Naive thymus-derived CD4-positive, alpha-beta T cell (primary cell): ENCODE data around the gene SPSB3. TPM values are rescaled to one million over a fixed set of nuclear protein-coding genes. Genes with fewer than 3 reads are reported as not detected.

ENCODE experiments used
- ATAC-seq: fragments of 150-1000 bp; cut with Tn5 transposase; 2 replicates; pipeline ENCODE4 v1.10.0; 2021; ENCODE audit warnings: mild to moderate bottlenecking, moderate library complexity
- CTCF ChIA-PET: fragments of 350-600 bp; sonication (Branson Sonifier 250); formaldehyde crosslinking; loops from one replicate; lab custom pipeline; 2021; ENCODE audit warnings: antibody characterized with exemption; lab: Charles Lee
- POLR2A ChIA-PET: fragments of 350-600 bp; sonication (Branson Sonifier 250); formaldehyde crosslinking; loops from one replicate; lab custom pipeline; 2021; ENCODE audit warnings: antibody characterized with exemption, inconsistent platforms; lab: Charles Lee
- DNase-seq, 9 donors: peaks; one replicate each; pipeline versions ENCODE4 v3.0.0 to v3.0.0-alpha.2; 2020 to 2022; ENCODE audit warnings: mixed read lengths in 1 of 9
- H3K27ac ChIP-seq: one replicate; pipeline ENCODE4 v1.7.0; 2013; ENCODE audit warnings: mild to moderate bottlenecking, low read depth, low read length, moderate library complexity
- H3K27me3 ChIP-seq, 2 donors: one replicate each; pipeline ENCODE4 v1.7.0; 2013; ENCODE audit warnings: low read length in 2 of 2, mild to moderate bottlenecking in 2 of 2, moderate library complexity in 2 of 2; ENCODE audit not compliant: control insufficient read depth in 2 of 2, insufficient read depth in 2 of 2
- H3K36me3 ChIP-seq, 3 experiments: 1 replicate in 2 of 3; 2 replicates in 1 of 3; pipeline ENCODE4 v1.7.0; 2013; ENCODE audit warnings: low read length in 3 of 3, mild to moderate bottlenecking in 3 of 3, moderate library complexity in 1 of 3; ENCODE audit not compliant: insufficient read depth in 3 of 3, control insufficient read depth in 2 of 3
- H3K4me1 ChIP-seq, 2 donors: one replicate each; pipeline ENCODE4 v1.7.0; 2013; ENCODE audit warnings: low read length in 2 of 2, mild to moderate bottlenecking in 2 of 2, moderate library complexity in 1 of 2; ENCODE audit not compliant: control insufficient read depth in 2 of 2, insufficient read depth in 2 of 2
- H3K4me3 ChIP-seq: 2 replicates; pipeline ENCODE4 v1.7.0; 2013; ENCODE audit warnings: mild to moderate bottlenecking, low read length
- H3K9me3 ChIP-seq, 3 experiments: 1 replicate in 2 of 3; 2 replicates in 1 of 3; pipeline ENCODE4 v1.7.0; 2013; ENCODE audit warnings: low read length in 3 of 3; ENCODE audit not compliant: control insufficient read depth in 2 of 3
- H3K27ac Mint-ChIP-seq, 9 donors: one replicate each; pipeline ENCODE4 v1.8.0; 2020 to 2022; ENCODE audit warnings: mixed read lengths in 9 of 9, mild to moderate bottlenecking in 8 of 9, moderate library complexity in 5 of 9, inconsistent platforms in 2 of 9
- H3K27me3 Mint-ChIP-seq, 5 donors: one replicate each; pipeline ENCODE4 v1.8.0; 2021 to 2022; ENCODE audit warnings: mixed read lengths in 5 of 5, mild to moderate bottlenecking in 1 of 5
- H3K36me3 Mint-ChIP-seq, 5 donors: one replicate each; pipeline ENCODE4 v1.8.0; 2020 to 2022; ENCODE audit warnings: mixed read lengths in 5 of 5, mild to moderate bottlenecking in 3 of 5, inconsistent platforms in 1 of 5
- H3K4me1 Mint-ChIP-seq, 7 donors: one replicate each; pipeline ENCODE4 v1.8.0; 2020 to 2022; ENCODE audit warnings: mixed read lengths in 7 of 7, mild to moderate bottlenecking in 3 of 7, inconsistent platforms in 1 of 7
- H3K4me3 Mint-ChIP-seq, 10 donors: one replicate each; pipeline ENCODE4 v1.8.0; 2020 to 2022; ENCODE audit warnings: mild to moderate bottlenecking in 10 of 10, mixed read lengths in 10 of 10, moderate library complexity in 6 of 10, inconsistent platforms in 2 of 10
- H3K9me3 Mint-ChIP-seq, 11 donors: one replicate each; pipeline ENCODE4 v1.8.0; 2020 to 2022; ENCODE audit warnings: mixed read lengths in 11 of 11, mild to moderate bottlenecking in 4 of 11, inconsistent platforms in 1 of 11, moderate library complexity in 1 of 11
- intact Hi-C, 2 donors: fragments of 100-400 bp; cut with micrococcal nuclease; formaldehyde crosslinking; loops; one replicate each; pipeline ENCODE4 v1.15.1; 2023
- polyA plus RNA-seq, 2 donors: library from polyadenylated mRNA; unstranded; fragments of 300-500 nt; fragmentation: Illumina TruSeq; gene quantifications; one replicate each; pipeline ENCODE4 v1.2.3, GENCODE V29; 2021
- total RNA-seq, 6 experiments: library from RNA in 5 of 6; stranded (reverse) in 5 of 6; gene quantifications; 1 replicate in 5 of 6; 2 replicates in 1 of 6; pipeline ENCODE4 v1.2.3 and lab custom pipeline; 2021 to 2026

The SPSB3 gene
- total and polyA plus RNA-seq, 7 experiments from 2014 or later = 38.2 to 127 (median 67.0) TPM

DNA sequence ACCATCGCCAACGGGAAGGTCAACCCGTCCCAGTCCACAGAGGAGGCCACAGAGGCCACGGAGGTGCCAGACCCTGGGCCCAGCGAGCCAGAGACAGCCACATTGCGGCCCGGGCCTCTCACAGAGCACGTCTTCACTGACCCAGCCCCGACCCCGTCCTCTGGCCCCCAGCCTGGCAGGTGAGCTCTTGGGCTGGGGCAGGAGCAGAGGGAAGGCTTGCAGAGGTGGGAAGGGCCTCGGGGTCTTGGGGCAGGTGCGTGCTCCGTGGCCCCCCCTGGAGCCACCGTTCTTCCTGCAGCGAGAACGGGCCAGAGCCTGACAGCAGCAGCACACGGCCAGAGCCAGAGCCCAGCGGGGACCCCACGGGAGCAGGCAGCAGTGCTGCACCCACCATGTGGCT is 16.1 kb downstream of the SPSB3 start:
- Histone ChIP-seq H3K9me3 (no peaks in the 10 kb centered on the region), H3K27ac (no peak overlapping the region), H3K4me3 (no peak overlapping the region), H3K27me3 (no peaks in the 10 kb centered on the region), H3K4me1 (peaks cover 3 to 6% of the 10 kb centered on the region in 2 donors), H3K36me3 (peaks cover 0 to 70% (median 0%) of the 10 kb centered on the region in 3 experiments)
- intact Hi-C loops = no loop called here
- DNase-seq (no peak), ATAC-seq (no peak)
- Mint-ChIP-seq H3K4me1 (peaks cover 0 to 8% (median 5%) of the 10 kb centered on the region in 7 donors), H3K36me3 (peaks cover 0 to 4% (median 1%) of the 10 kb centered on the region in 5 donors), H3K27ac (peak overlapping the region in 1 of 9 donors; percentile 16), H3K9me3 (no peaks in the 10 kb centered on the region), H3K4me3 (no peak overlapping the region), H3K27me3 (no peaks in the 10 kb centered on the region)
- ChIA-PET CTCF (no interaction called here), POLR2A (no interaction called here)

GRCh38 chr16:1765826-1766225 is 16.5 kb downstream of the SPSB3 start:
- Mint-ChIP-seq H3K27ac (peak overlapping the region in 1 of 9 donors; percentile 16), H3K27me3 (no peaks in the 10 kb centered on the region), H3K9me3 (no peaks in the 10 kb centered on the region), H3K4me3 (no peak overlapping the region), H3K36me3 (peaks cover 0 to 7% (median 4%) of the 10 kb centered on the region in 5 donors), H3K4me1 (peaks cover 0 to 8% (median 5%) of the 10 kb centered on the region in 7 donors)
- POLR2A ChIA-PET = no interaction called here
- Histone ChIP-seq H3K27me3 (no peaks in the 10 kb centered on the region), H3K4me3 (no peak overlapping the region), H3K4me1 (peaks cover 3 to 6% of the 10 kb centered on the region in 2 donors), H3K36me3 (peaks cover 0 to 74% (median 0%) of the 10 kb centered on the region in 3 experiments), H3K27ac (no peak overlapping the region), H3K9me3 (no peaks in the 10 kb centered on the region)
- CTCF ChIA-PET = no interaction called here
- ATAC-seq (no peak), DNase-seq (no peak)
- intact Hi-C loops = no loop called here

- intact Hi-C loops = no loop called here
- no peaks in the 10 kb centered on the region for H3K27me3 Mint-ChIP-seq
- ATAC-seq (no peak), DNase-seq (no peak)
- peaks cover 0 to 5% (median under 1%) of the 10 kb centered on the region in 7 donors for H3K4me1 Mint-ChIP-seq
- no peaks in the 10 kb centered on the region for H3K4me1 ChIP-seq
- ChIA-PET POLR2A (interaction anchor here (1.2 to 2.0 kb wide), 2 partner anchors 17 to 345 kb away, joined by 3 to 4 read pairs; partner anchors contain the start of genes NUBP2 and SPSB3), CTCF (interaction anchor here (0.8 kb wide), 1 partner anchor 59 kb away, joined by 3 read pairs; the partner anchor contains the start of gene MAPK8IP3)
- no peaks in the 10 kb centered on the region for H3K27me3 ChIP-seq
- H3K9me3 ChIP-seq = no peaks in the 10 kb centered on the region
- H3K36me3 Mint-ChIP-seq = peaks cover 0 to 11% (median 3%) of the 10 kb centered on the region in 5 donors
- H3K4me3 ChIP-seq = no peak overlapping the region
- H3K27ac Mint-ChIP-seq = no peak overlapping the region
- peaks cover 0 to 83% (median 4%) of the 10 kb centered on the region in 3 experiments for H3K36me3 ChIP-seq
- H3K27ac ChIP-seq = no peak overlapping the region
- no peak overlapping the region for H3K4me3 Mint-ChIP-seq
- H3K9me3 Mint-ChIP-seq = no peaks in the 10 kb centered on the region
Observed at GRCh38 chr16:1764971-1765370, 17.4 kb downstream of the SPSB3 start.

DNA sequence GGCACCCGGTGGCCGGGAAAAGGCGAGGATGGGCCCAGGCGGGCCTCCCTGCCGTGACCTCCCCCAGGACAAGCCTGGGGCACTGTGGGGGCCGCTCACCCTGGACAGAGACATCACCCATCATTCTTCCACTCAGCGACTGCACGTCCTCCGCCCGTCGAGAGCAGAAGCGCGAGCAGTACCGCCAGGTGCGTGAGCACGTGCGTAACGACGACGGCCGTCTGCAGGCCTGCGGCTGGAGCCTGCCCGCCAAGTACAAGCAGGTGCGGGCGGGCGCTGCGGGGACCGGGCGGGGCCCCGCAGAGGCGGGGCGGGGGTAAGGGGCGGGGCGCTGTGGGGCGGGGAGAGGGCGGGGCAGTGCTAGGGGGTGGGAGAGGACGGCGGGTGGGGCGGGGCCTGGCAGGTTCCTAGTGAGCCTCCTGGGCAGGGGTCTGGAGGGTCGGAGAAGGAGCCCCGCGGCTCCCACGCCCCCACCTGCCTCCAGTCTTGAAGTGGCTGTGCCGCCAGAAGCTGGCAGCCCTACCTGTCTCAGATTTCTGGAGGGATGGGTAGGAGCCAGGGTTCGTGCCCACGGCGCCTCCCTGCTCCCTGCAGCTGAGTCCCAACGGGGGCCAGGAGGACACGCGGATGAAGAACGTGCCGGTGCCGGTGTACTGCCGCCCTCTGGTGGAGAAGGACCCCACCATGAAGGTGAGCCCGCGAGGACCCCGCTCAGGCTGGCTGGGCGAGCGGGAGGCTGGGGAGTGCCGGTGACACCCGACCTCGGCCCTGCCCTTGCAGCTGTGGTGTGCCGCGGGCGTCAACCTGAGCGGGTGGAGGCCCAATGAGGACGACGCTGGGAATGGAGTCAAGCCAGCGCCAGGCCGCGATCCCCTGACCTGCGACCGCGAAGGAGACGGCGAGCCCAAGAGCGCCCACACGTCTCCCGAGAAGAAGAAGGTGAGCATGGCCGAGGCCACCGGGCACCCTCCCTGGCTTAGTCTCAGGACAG is 18.6 kb downstream of the SPSB3 start:
- ChIA-PET CTCF (no interaction called here), POLR2A (interaction anchor here (0.7 to 2.0 kb wide), 3 partner anchors 18 to 405 kb away, joined by 3 to 4 read pairs (median 3); partner anchors contain the start of genes NUBP2 and SPSB3)
- DNase-seq (no peak), ATAC-seq (no peak)
- no peaks in the 10 kb centered on the region for H3K4me1 ChIP-seq
- Mint-ChIP-seq H3K4me1 (peaks cover 0 to 5% (median 0%) of the 10 kb centered on the region in 7 donors), H3K9me3 (no peaks in the 10 kb centered on the region), H3K27ac (no peak overlapping the region), H3K27me3 (no peaks in the 10 kb centered on the region), H3K4me3 (no peak overlapping the region), H3K36me3 (peaks cover 0 to 12% (median 3%) of the 10 kb centered on the region in 5 donors)
- H3K36me3 ChIP-seq = peaks cover 0 to 91% (median 4%) of the 10 kb centered on the region in 3 experiments
- H3K4me3 ChIP-seq = no peak overlapping the region
- no peaks in the 10 kb centered on the region for H3K9me3 ChIP-seq
- intact Hi-C loops = no loop called here
- H3K27ac ChIP-seq = no peak overlapping the region
- H3K27me3 ChIP-seq = no peaks in the 10 kb centered on the region

DNA sequence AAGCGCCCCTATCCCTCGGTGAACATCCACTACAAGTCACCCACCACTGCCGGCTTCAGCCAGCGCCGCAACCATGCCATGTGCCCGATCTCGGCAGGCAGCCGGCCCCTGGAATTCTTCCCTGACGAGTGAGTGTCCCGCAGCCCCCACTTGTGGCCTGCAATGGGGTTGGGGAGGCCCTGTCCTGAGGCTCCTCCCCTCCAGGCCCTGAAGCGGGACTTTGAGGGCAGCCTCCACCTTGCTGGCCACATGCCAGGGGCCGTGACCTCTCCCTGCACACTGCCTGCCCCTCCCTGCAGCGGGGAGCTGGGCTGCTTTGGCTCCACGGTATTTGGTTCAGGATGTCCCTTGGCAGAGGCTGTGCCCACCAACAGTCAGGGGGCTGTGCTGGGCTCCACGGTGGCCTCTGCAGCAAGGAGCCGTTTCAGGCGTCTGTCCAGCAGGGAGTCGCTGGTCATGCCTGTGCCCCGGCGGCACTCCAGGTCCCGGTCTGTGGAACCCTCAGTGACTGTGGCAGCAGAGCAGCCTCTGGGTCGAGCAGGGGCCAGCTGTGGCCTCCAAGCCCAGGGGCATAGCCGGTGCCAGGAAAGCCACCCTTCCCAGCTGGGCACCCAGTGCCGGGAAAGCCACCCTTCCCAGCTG is 19.4 kb downstream of the SPSB3 start:
- no peak overlapping the region for H3K4me3 Mint-ChIP-seq
- intact Hi-C loops = no loop called here
- H3K36me3 ChIP-seq = peaks cover 0 to 92% (median 4%) of the 10 kb centered on the region in 3 experiments
- no peak overlapping the region for H3K27ac Mint-ChIP-seq
- H3K27me3 Mint-ChIP-seq = no peaks in the 10 kb centered on the region
- ChIA-PET POLR2A (interaction anchor here (0.9 to 1.1 kb wide), 2 partner anchors 8 to 12 kb away, joined by 3 read pairs; partner anchors contain the start of gene NME3), CTCF (no interaction called here)
- H3K9me3 ChIP-seq = no peaks in the 10 kb centered on the region
- no peak for ATAC-seq
- H3K4me3 ChIP-seq = no peak overlapping the region
- H3K36me3 Mint-ChIP-seq = peaks cover 0 to 14% (median 3%) of the 10 kb centered on the region in 5 donors
- H3K4me1 ChIP-seq = no peaks in the 10 kb centered on the region
- no peak for DNase-seq
- H3K4me1 Mint-ChIP-seq = peaks cover 0 to 2% (median 0%) of the 10 kb centered on the region in 7 donors
- no peak overlapping the region for H3K27ac ChIP-seq
- no peaks in the 10 kb centered on the region for H3K27me3 ChIP-seq
- no peaks in the 10 kb centered on the region for H3K9me3 Mint-ChIP-seq

DNA sequence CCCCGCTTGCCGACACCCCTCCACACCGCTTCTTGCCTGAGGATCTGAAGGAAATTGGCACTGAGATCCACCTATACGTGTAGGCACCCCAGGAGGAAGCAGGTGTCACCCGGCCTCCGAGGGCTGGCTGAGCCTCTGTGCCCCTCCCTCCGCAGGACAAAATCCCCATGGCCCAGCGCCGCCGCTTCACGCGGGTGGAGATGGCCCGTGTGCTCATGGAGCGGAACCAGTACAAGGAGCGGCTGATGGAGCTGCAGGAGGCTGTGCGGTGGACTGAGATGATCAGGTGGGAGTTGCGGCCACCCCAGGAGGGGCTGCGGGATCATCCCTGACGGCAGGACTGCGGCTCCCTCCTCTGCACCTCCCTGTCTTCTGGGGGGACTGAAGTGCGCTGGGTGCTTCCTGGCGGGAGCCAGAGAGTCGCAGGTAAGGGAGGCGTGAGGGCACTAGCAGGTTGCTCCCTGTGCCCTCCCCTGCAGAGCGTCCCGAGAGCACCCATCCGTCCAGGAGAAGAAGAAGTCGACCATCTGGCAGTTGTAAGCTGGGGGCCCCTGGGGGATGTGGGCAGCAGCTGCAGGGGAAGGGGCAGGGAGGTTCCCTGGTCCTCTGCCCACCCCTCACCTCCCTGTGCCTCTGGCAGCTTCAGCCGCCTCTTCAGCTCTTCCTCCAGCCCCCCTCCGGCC is 20.0 kb downstream of the SPSB3 start:
- Mint-ChIP-seq H3K36me3 (peaks cover 0 to 14% (median 3%) of the 10 kb centered on the region in 5 donors), H3K27ac (no peak overlapping the region), H3K27me3 (no peaks in the 10 kb centered on the region), H3K9me3 (no peaks in the 10 kb centered on the region), H3K4me1 (peaks cover 0 to 8% (median 4%) of the 10 kb centered on the region in 7 donors), H3K4me3 (no peak overlapping the region)
- ATAC-seq = no peak
- Histone ChIP-seq H3K4me3 (no peak overlapping the region), H3K9me3 (no peaks in the 10 kb centered on the region), H3K4me1 (no peaks in the 10 kb centered on the region), H3K36me3 (peaks cover 0 to 92% (median 4%) of the 10 kb centered on the region in 3 experiments), H3K27me3 (no peaks in the 10 kb centered on the region), H3K27ac (no peak overlapping the region)
- ChIA-PET CTCF (no interaction called here), POLR2A (interaction anchor here (0.9 to 1.1 kb wide), 2 partner anchors 9 to 12 kb away, joined by 3 read pairs; partner anchors contain the start of gene NME3)
- no peak for DNase-seq
- intact Hi-C loops = no loop called here
